HepG2 (cell line): ENCODE results near the gene SIRT6. TPM values are rescaled to one million over a fixed set of nuclear protein-coding genes. Genes with fewer than 3 reads are reported as not detected.

Source experiments
- DRAP1 ChIP-seq: IDR thresholded peaks from 2 replicates; pipeline ENCODE4 v1.6.1; 2016; ENCODE audit warnings: missing genetic modification reagents, missing compliant biosample characterization
- RXRA ChIP-seq: sonication (generic); formaldehyde crosslinking; IDR thresholded peaks from 2 replicates; pipeline ENCODE4 v1.5.1; 2020; ENCODE audit warnings: missing genetic modification reagents
- SNAPC4 ChIP-seq: sonication (generic); formaldehyde crosslinking; IDR thresholded peaks from 2 replicates; pipeline ENCODE4 v1.4.0; 2020; ENCODE audit warnings: mild to moderate bottlenecking, missing genetic modification reagents
- ZNF432 ChIP-seq: sonication (generic); formaldehyde crosslinking; IDR thresholded peaks from 2 replicates; pipeline ENCODE4 v1.5.0; 2020; ENCODE audit warnings: missing genetic modification reagents, mild to moderate bottlenecking, borderline replicate concordance
- ZSCAN30 ChIP-seq: sonication (generic); formaldehyde crosslinking; IDR thresholded peaks from 2 replicates; pipeline ENCODE4 v1.5.0; 2020; ENCODE audit warnings: mild to moderate bottlenecking, missing genetic modification reagents
- polyA plus RNA-seq, 8 experiments: library from polyadenylated mRNA; depleted of rRNA in 3 of 8; stranded (reverse) in 7 of 8; unstranded in 1 of 8; fragments of >200 nt; fragmentation: Illumina TruSeq in 4 of 8; extraction: Trizol in 4 of 8; gene quantifications; 2 replicates each; pipeline versions ENCODE4 v1.2.1 to v1.2.3, GENCODE V29; 2011 to 2016; ENCODE audit warnings: low read depth in 4 of 8, missing spikeins in 1 of 8, mixed read lengths in 1 of 8; ENCODE audit not compliant: insufficient read depth in 1 of 8
- total RNA-seq, 5 experiments: library from RNA; depleted of rRNA; stranded (reverse); fragments of >200 nt; fragmentation: Illumina TruSeq; extraction: Trizol; gene quantifications; 2 replicates each; pipeline ENCODE4 v1.2.3, GENCODE V29; 2016; ENCODE audit warnings: low read depth in 1 of 5
- TF ChIP-seq, protein P1 (sequence below): sonication (generic); formaldehyde crosslinking; IDR thresholded peaks from 2 replicates; pipeline ENCODE4 v1.5.0; 2020; ENCODE audit warnings: mild to moderate bottlenecking, missing genetic modification reagents, borderline replicate concordance
- TF ChIP-seq, protein P2 (sequence below): sonication (generic); formaldehyde crosslinking; IDR thresholded peaks from 2 replicates; pipeline ENCODE4 v1.4.0; 2020; ENCODE audit warnings: missing genetic modification reagents
- TF ChIP-seq, protein P3 (sequence below): sonication (generic); formaldehyde crosslinking; IDR thresholded peaks from 2 replicates; pipeline ENCODE4 v1.4.0; 2020; ENCODE audit warnings: missing genetic modification reagents, mild to moderate bottlenecking, borderline replicate concordance

SIRT6 gene
- total and polyA plus RNA-seq, 2 of the 13 experiments (the other 11 are each of a cell fraction or from before 2014, with no cell fraction given) = 11.0 to 18.4 TPM

- TF ChIP-seq, protein P1, sequence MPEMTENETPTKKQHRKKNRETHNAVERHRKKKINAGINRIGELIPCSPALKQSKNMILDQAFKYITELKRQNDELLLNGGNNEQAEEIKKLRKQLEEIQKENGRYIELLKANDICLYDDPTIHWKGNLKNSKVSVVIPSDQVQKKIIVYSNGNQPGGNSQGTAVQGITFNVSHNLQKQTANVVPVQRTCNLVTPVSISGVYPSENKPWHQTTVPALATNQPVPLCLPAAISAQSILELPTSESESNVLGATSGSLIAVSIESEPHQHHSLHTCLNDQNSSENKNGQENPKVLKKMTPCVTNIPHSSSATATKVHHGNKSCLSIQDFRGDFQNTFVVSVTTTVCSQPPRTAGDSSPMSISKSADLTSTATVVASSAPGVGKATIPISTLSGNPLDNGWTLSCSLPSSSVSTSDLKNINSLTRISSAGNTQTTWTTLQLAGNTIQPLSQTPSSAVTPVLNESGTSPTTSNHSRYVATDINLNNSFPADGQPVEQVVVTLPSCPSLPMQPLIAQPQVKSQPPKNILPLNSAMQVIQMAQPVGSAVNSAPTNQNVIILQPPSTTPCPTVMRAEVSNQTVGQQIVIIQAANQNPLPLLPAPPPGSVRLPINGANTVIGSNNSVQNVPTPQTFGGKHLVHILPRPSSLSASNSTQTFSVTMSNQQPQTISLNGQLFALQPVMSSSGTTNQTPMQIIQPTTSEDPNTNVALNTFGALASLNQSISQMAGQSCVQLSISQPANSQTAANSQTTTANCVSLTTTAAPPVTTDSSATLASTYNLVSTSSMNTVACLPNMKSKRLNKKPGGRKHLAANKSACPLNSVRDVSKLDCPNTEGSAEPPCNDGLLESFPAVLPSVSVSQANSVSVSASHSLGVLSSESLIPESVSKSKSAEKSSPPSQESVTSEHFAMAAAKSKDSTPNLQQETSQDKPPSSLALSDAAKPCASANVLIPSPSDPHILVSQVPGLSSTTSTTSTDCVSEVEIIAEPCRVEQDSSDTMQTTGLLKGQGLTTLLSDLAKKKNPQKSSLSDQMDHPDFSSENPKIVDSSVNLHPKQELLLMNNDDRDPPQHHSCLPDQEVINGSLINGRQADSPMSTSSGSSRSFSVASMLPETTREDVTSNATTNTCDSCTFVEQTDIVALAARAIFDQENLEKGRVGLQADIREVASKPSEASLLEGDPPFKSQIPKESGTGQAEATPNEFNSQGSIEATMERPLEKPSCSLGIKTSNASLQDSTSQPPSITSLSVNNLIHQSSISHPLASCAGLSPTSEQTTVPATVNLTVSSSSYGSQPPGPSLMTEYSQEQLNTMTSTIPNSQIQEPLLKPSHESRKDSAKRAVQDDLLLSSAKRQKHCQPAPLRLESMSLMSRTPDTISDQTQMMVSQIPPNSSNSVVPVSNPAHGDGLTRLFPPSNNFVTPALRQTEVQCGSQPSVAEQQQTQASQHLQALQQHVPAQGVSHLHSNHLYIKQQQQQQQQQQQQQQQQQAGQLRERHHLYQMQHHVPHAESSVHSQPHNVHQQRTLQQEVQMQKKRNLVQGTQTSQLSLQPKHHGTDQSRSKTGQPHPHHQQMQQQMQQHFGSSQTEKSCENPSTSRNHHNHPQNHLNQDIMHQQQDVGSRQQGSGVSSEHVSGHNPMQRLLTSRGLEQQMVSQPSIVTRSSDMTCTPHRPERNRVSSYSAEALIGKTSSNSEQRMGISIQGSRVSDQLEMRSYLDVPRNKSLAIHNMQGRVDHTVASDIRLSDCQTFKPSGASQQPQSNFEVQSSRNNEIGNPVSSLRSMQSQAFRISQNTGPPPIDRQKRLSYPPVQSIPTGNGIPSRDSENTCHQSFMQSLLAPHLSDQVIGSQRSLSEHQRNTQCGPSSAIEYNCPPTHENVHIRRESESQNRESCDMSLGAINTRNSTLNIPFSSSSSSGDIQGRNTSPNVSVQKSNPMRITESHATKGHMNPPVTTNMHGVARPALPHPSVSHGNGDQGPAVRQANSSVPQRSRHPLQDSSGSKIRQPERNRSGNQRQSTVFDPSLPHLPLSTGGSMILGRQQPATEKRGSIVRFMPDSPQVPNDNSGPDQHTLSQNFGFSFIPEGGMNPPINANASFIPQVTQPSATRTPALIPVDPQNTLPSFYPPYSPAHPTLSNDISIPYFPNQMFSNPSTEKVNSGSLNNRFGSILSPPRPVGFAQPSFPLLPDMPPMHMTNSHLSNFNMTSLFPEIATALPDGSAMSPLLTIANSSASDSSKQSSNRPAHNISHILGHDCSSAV = no peak
- TF ChIP-seq ZNF432 (CRISPR knock-in tag) = no peak
- TF ChIP-seq, protein P2, sequence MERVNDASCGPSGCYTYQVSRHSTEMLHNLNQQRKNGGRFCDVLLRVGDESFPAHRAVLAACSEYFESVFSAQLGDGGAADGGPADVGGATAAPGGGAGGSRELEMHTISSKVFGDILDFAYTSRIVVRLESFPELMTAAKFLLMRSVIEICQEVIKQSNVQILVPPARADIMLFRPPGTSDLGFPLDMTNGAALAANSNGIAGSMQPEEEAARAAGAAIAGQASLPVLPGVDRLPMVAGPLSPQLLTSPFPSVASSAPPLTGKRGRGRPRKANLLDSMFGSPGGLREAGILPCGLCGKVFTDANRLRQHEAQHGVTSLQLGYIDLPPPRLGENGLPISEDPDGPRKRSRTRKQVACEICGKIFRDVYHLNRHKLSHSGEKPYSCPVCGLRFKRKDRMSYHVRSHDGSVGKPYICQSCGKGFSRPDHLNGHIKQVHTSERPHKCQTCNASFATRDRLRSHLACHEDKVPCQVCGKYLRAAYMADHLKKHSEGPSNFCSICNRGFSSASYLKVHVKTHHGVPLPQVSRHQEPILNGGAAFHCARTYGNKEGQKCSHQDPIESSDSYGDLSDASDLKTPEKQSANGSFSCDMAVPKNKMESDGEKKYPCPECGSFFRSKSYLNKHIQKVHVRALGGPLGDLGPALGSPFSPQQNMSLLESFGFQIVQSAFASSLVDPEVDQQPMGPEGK (CRISPR knock-in tag) = peak; percentile 90
- peak; percentile 87; the same call in 1 of the 2 replicates for TF ChIP-seq SNAPC4
- TF ChIP-seq, protein P3, sequence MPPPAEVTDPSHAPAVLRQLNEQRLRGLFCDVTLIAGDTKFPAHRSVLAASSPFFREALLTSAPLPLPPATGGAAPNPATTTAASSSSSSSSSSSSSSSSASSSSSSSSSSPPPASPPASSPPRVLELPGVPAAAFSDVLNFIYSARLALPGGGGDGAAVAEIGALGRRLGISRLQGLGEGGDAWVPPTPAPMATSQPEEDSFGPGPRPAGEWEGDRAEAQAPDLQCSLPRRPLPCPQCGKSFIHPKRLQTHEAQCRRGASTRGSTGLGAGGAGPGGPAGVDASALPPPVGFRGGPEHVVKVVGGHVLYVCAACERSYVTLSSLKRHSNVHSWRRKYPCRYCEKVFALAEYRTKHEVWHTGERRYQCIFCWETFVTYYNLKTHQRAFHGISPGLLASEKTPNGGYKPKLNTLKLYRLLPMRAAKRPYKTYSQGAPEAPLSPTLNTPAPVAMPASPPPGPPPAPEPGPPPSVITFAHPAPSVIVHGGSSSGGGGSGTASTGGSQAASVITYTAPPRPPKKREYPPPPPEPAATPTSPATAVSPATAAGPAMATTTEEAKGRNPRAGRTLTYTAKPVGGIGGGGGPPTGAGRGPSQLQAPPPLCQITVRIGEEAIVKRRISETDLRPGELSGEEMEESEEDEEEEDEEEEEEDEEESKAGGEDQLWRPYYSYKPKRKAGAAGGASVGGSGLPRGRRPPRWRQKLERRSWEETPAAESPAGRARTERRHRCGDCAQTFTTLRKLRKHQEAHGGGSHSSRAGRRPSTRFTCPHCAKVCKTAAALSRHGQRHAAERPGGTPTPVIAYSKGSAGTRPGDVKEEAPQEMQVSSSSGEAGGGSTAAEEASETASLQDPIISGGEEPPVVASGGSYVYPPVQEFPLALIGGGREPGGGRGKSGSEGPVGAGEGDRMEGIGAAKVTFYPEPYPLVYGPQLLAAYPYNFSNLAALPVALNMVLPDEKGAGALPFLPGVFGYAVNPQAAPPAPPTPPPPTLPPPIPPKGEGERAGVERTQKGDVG = 0 out of 2 replicates have a peak, but pooled peaks have one; percentile 38
- TF ChIP-seq DRAP1 (CRISPR knock-in tag) = peak; percentile 74
- TF ChIP-seq ZSCAN30 (CRISPR knock-in tag) = no peak
- peak; percentile 86 for TF ChIP-seq RXRA
Measured at GRCh38 chr19:4182084-4182810, at the start of gene SIRT6, which contains the start of gene ANKRD24 (continued).
